ENCODE measurements around the gene PSMA5. TPM values are rescaled to one million over a fixed set of nuclear protein-coding genes. Genes with fewer than 3 reads are reported as not detected.

PSMA5 gene
- total RNA-seq, 4 donors from 2014 or later, result 26.2 to 36.2 (median 31.5) TPM

GRCh38 chr1:109441069-109441468 lies 14.8 kb upstream of the PSMA5 start:
- Histone ChIP-seq H3K27me3 (peaks cover 32% of the 10 kb centered on the region), H3K4me3 (no peak overlapping the region), H3K4me1 (no peaks in the 10 kb centered on the region), H3K36me3 (no peaks in the 10 kb centered on the region), H3K27ac (no peak overlapping the region), H3K9me3 (no peaks in the 10 kb centered on the region)
- 31% methylated on average over 1 of the region's 1 CpG for WGBS
- no peak for DNase-seq (ENCODE audit: low spot score in 2 of 2)
- TF ChIP-seq EP300 (IDR thresholded peaks at IDR 0.05), result no peak
- TF ChIP-seq POLR2AphosphoS5 (IDR thresholded peaks at IDR 0.05), result no peak
- TF ChIP-seq POLR2A (IDR thresholded peaks at IDR 0.05), result no peak

GRCh38 chr1:109438798-109439297 lies 12.6 kb upstream of the PSMA5 start:
- H3K27ac ChIP-seq, result no peak overlapping the region
- H3K27me3 ChIP-seq, result peaks cover 21% of the 10 kb centered on the region
- no peaks in the 10 kb centered on the region for H3K9me3 ChIP-seq
- no peaks in the 10 kb centered on the region for H3K36me3 ChIP-seq
- 73% methylated on average over 3 of the region's 3 CpGs for WGBS
- DNase-seq (ENCODE audit: low spot score in 2 of 2), result no peak
- no peaks in the 10 kb centered on the region for H3K4me1 ChIP-seq
- TF ChIP-seq POLR2AphosphoS5 (IDR thresholded peaks at IDR 0.05) (no peak), POLR2A (IDR thresholded peaks at IDR 0.05) (no peak), EP300 (IDR thresholded peaks at IDR 0.05) (no peak), CTCF (IDR thresholded peaks at IDR 0.05) (no peak)
- no peak overlapping the region for H3K4me3 ChIP-seq

- Histone ChIP-seq H3K27me3 (no peaks in the 10 kb centered on the region), H3K4me3 (no peak overlapping the region), H3K9me3 (no peaks in the 10 kb centered on the region), H3K27ac (no peak overlapping the region), H3K36me3 (no peaks in the 10 kb centered on the region), H3K4me1 (no peaks in the 10 kb centered on the region)
- DNase-seq (ENCODE audit: low spot score in 2 of 2), result no peak
- TF ChIP-seq CTCF (IDR thresholded peaks at IDR 0.05) (no peak), EP300 (IDR thresholded peaks at IDR 0.05) (no peak), POLR2AphosphoS5 (IDR thresholded peaks at IDR 0.05) (no peak), POLR2A (IDR thresholded peaks at IDR 0.05) (no peak)
- 100% methylated on average over 1 of the region's 1 CpG for WGBS
Observed at GRCh38 chr1:109434484-109434883, 8.2 kb upstream of the PSMA5 start.

- 93% methylated on average over 1 of the region's 1 CpG for WGBS
- no peaks in the 10 kb centered on the region for H3K36me3 ChIP-seq
- H3K4me3 ChIP-seq, result no peak overlapping the region
- H3K27ac ChIP-seq, result no peak overlapping the region
- TF ChIP-seq EP300 (IDR thresholded peaks at IDR 0.05), result no peak
- TF ChIP-seq POLR2AphosphoS5 (IDR thresholded peaks at IDR 0.05), result no peak
- TF ChIP-seq POLR2A (IDR thresholded peaks at IDR 0.05), result no peak
- TF ChIP-seq CTCF (IDR thresholded peaks at IDR 0.05), result no peak
- no peaks in the 10 kb centered on the region for H3K27me3 ChIP-seq
- H3K4me1 ChIP-seq, result no peaks in the 10 kb centered on the region
- no peak for DNase-seq (ENCODE audit: low spot score in 2 of 2)
- no peaks in the 10 kb centered on the region for H3K9me3 ChIP-seq
Observed at GRCh38 chr1:109433322-109433721, 7.1 kb upstream of the PSMA5 start.

- no peaks in the 10 kb centered on the region for H3K27me3 ChIP-seq
- no peak overlapping the region for H3K4me3 ChIP-seq
- no peak for DNase-seq (ENCODE audit: low spot score in 2 of 2)
- H3K27ac ChIP-seq, result no peak overlapping the region
- peaks cover 5% of the 10 kb centered on the region for H3K4me1 ChIP-seq
- H3K36me3 ChIP-seq, result no peaks in the 10 kb centered on the region
- H3K9me3 ChIP-seq, result no peaks in the 10 kb centered on the region
- TF ChIP-seq EP300 (IDR thresholded peaks at IDR 0.05) (no peak), CTCF (IDR thresholded peaks at IDR 0.05) (no peak)
Observed at GRCh38 chr1:109432336-109432735, 6.1 kb upstream of the PSMA5 start.

GRCh38 chr1:109427171-109427467 lies 871 bp upstream of the PSMA5 start:
- Histone ChIP-seq H3K9me3 (no peaks in the 10 kb centered on the region), H3K27ac (peak overlapping the region; percentile 82), H3K4me3 (peak overlapping the region; percentile 70), H3K27me3 (no peaks in the 10 kb centered on the region), H3K4me1 (peaks cover 28% of the 10 kb centered on the region), H3K36me3 (no peaks in the 10 kb centered on the region)
- DNase-seq (ENCODE audit: low spot score in 2 of 2), result no peak
- no peak for TF ChIP-seq POLR2AphosphoS5 (IDR thresholded peaks at IDR 0.05)
- no peak for TF ChIP-seq CTCF (IDR thresholded peaks at IDR 0.05)
- TF ChIP-seq EP300 (IDR thresholded peaks at IDR 0.05), result no peak
- TF ChIP-seq POLR2A (IDR thresholded peaks at IDR 0.05), result no peak
- WGBS, result 7% methylated on average over 7 of the region's 7 CpGs

All from suprapubic skin (tissue), 4 donors.